HG03095 (cell line): Measurements from ENCODE around the gene KLF14.
"Not testable (repeated sequence)": the region's sequence is repeated elsewhere in the genome, so short reads cannot be mapped to it uniquely, and the experiment has no call there.

ENCODE experiments used
- ATAC-seq: cut with Tn5 transposase; IDR thresholded peaks from one replicate; pipeline ENCODE4 v1.9.1; 2021; ENCODE audit warnings: moderate library complexity; ENCODE audit not compliant: unreplicated experiment

The KLF14 gene

GRCh38 chr7:130721486-130722277 lies 12.3 kb downstream of the KLF14 start:
- no peak for ATAC-seq

- no peak for ATAC-seq
Measured at GRCh38 chr7:130719541-130719940, 14.5 kb downstream of the KLF14 start.

GRCh38 chr7:130712416-130712815 lies 21.6 kb downstream of the KLF14 start:
- no peak for ATAC-seq

- ATAC-seq, result no peak
Measured at GRCh38 chr7:130708766-130709165, 25.2 kb downstream of the KLF14 start.

GRCh38 chr7:130708001-130708400 lies 26.0 kb downstream of the KLF14 start:
- ATAC-seq, result no peak

GRCh38 chr7:130703851-130704250 lies 30.2 kb downstream of the KLF14 start:
- ATAC-seq, result no peak

GRCh38 chr7:130701650-130702049 lies 32.4 kb downstream of the KLF14 start:
- ATAC-seq, result no peak

- no peak for ATAC-seq
Measured at GRCh38 chr7:130700760-130701159, 33.2 kb downstream of the KLF14 start.

- no peak for ATAC-seq
Measured at GRCh38 chr7:130699686-130700085, 34.3 kb downstream of the KLF14 start.

- ATAC-seq, result no peak
Measured at GRCh38 chr7:130697820-130698219, 36.2 kb downstream of the KLF14 start.

GRCh38 chr7:130695840-130696239 lies 38.2 kb downstream of the KLF14 start:
- ATAC-seq, result no peak

GRCh38 chr7:130692396-130692795 lies 41.6 kb downstream of the KLF14 start:
- not testable (repeated sequence) for ATAC-seq

- no peak for ATAC-seq
Measured at GRCh38 chr7:130689683-130690082, 44.3 kb downstream of the KLF14 start.

- ATAC-seq, result no peak
Measured at GRCh38 chr7:130683026-130683425, 51.0 kb downstream of the KLF14 start.
